Right lobe of liver (tissue), 4 donors: ENCODE results near the gene CHD9NB.

Source experiments
- CTCF ChIP-seq, 4 donors: fragments of 200-600 bp in 3 of 4; fragments of 450-650 bp in 1 of 4; IDR thresholded peaks; one replicate each; pipeline versions ENCODE4 v1.5.1 to v1.8.0; 2016 to 2022; ENCODE audit warnings: antibody characterized with exemption in 4 of 4, mild to moderate bottlenecking in 2 of 4
- POLR2A ChIP-seq: fragments of 450-650 bp; IDR thresholded peaks from one replicate; pipeline ENCODE4 v1.6.1; 2017; ENCODE audit warnings: antibody characterized with exemption, mild to moderate bottlenecking
- donor health status: DM: no; HTN: no; CAD: no.
- donor health status: DM: no; HTN: no; CAD: no.
- donor health status: DM: no; HTN: yes; CAD: no.

GRCh38 chr16:53083119-53083518 lies 30.4 kb upstream of the CHD9NB start:
- TF ChIP-seq CTCF (IDR thresholded peaks at IDR 0.05) (no peak), POLR2A (no peak)
